Prostate gland (tissue), 2 donors: Measurements from ENCODE around the gene ARMCX1.

Source experiments
- CTCF ChIP-seq, 4 experiments: fragments of 200-600 bp in 2 of 4; fragments of 450-650 bp in 2 of 4; sonication (generic) in 2 of 4; IDR thresholded peaks; 1 replicate in 3 of 4; 2 replicates in 1 of 4; pipeline ENCODE4 v1.5.1; 2016 to 2019; ENCODE audit warnings: antibody characterized with exemption in 4 of 4, mild to moderate bottlenecking in 2 of 4, moderate library complexity in 2 of 4
- POLR2AphosphoS5 ChIP-seq: sonication (generic); formaldehyde crosslinking; IDR thresholded peaks from one replicate; pipeline ENCODE4 v1.6.1; 2017; ENCODE audit warnings: antibody characterized with exemption

DNA sequence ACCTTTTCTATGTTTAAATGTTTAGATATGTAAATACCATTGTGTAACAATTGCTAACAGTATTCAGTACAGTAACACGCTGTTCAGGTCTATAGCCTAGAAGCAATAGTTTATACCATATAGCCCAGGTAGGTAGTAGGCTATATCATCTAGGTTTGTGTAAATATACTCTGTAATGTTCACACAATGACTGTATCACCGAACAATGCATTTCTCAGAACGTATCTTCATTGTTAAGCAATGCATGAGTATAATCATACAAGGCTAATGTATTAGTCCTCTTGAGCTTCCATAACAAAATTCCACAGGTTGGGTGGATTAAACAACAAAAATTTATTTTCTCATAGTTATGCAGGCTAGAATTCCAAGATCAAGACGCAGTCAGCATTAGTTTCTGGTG, 42.4 kb upstream of the ARMCX1 start:
- TF ChIP-seq CTCF (IDR thresholded peaks at IDR 0.05) (no peak), POLR2AphosphoS5 (no peak)
